Measurements from ENCODE around the gene P3R3URF. TPM values are rescaled to one million over a fixed set of nuclear protein-coding genes. Genes with fewer than 3 reads are reported as not detected.

The P3R3URF gene
- total and polyA plus RNA-seq, 4 donors = not detected

DNA sequence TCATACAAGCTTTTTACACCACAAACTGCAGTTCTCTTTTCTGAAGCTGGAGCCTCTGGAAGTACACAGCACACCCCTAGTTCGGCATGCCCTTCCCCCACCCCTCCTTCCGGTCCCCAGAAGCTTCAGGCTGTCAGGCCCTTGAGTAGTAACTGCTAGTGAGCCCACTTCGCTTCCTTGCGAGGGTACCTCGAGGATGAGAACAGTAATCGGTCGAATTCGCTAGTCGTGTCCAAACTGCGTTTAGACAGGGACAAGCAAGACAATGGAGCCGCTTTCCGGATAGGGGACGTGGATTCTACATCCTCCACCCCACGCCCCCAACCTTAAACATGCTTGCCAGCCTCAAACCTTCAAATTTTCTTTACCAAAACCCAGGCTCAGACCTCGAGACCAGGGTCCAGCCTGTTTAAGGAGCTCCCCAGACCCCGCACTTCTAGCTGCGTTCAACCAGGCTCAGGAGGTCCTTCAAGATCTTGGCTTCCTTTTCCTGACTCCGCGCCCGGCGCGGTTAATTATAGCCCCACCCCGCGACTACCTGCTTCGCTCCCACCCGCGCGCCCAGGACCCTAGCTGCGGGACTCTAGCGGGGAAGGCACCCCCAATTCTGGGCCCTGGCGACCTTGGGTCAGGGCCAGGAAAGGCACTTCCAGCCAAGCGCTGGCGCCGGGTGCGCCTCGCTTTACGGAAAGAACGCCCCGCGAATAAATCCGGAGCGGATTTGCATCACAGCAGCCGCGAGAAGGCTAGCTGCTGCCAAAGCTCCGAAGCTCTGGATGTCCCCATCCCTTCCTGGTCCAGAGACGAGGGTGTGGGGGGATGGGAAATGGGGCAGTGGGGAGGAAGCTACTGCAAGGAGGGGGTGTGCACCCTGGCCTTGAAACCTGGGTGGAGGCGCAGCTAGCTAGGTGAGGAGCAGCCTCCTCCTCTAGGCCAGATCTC, 9.5 kb downstream of the P3R3URF start:
- no peak overlapping the region for H3K9ac ChIP-seq (ENCODE audit: low read depth in 1 of 2, low read length in 2 of 2)
- TF ChIP-seq RAD21 (IDR thresholded peaks at IDR 0.05) (peak in 1 of 2 donors; percentile 10), NR2F2 (IDR thresholded peaks at IDR 0.05) (peak; percentile 56)
- TF ChIP-seq, protein P1, sequence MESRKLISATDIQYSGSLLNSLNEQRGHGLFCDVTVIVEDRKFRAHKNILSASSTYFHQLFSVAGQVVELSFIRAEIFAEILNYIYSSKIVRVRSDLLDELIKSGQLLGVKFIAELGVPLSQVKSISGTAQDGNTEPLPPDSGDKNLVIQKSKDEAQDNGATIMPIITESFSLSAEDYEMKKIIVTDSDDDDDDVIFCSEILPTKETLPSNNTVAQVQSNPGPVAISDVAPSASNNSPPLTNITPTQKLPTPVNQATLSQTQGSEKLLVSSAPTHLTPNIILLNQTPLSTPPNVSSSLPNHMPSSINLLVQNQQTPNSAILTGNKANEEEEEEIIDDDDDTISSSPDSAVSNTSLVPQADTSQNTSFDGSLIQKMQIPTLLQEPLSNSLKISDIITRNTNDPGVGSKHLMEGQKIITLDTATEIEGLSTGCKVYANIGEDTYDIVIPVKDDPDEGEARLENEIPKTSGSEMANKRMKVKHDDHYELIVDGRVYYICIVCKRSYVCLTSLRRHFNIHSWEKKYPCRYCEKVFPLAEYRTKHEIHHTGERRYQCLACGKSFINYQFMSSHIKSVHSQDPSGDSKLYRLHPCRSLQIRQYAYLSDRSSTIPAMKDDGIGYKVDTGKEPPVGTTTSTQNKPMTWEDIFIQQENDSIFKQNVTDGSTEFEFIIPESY (IDR thresholded peaks at IDR 0.05) = no peak
- peak overlapping the region in 1 of 3 donors; percentile 38 for H3K4me3 ChIP-seq (ENCODE audit: low read depth in 1 of 3, low read length in 3 of 3)
- H3K27ac ChIP-seq (ENCODE audit: low read depth in 1 of 2, low read length in 2 of 2) = peak overlapping the region; percentile 5 to 25
- no peaks in the 10 kb centered on the region for H3K9me3 ChIP-seq (ENCODE audit: control insufficient read depth in 4 of 4, low read length in 3 of 4)
- WGBS = 17% methylated on average over 47 of the region's 47 CpGs
- H3K4me1 ChIP-seq (ENCODE audit: control insufficient read depth in 4 of 4, insufficient read depth in 4 of 4, low read length in 3 of 4) = peaks cover 0 to 3% (median under 1%) of the 10 kb centered on the region in 4 donors
- H3K36me3 ChIP-seq (ENCODE audit: control insufficient read depth in 4 of 4, insufficient read depth in 3 of 4, low read depth in 1 of 4, low read length in 3 of 4) = no peaks in the 10 kb centered on the region
- DNase-seq (ENCODE audit: low spot score) = no peak
- H3K27me3 ChIP-seq (ENCODE audit: control insufficient read depth in 4 of 4, insufficient read depth in 4 of 4, low read length in 3 of 4) = no peaks in the 10 kb centered on the region

DNA sequence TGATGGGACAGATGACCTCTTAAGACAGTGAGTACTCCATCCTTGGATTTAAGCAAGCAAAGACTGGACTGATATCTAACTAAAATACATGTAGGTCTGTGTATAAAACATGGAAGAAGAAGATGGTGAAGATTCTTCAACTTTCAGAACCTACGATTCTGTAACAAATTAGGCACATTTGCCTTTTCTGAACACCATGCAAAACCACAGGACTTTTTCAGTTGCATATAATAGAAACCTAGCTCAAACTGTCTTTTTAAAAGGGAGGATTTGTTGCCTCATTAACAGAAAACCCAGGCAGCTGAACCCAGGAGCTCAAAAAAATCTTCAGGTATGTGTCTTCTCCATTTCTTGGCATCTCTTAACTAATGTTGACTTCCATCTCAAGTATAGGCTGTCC, 16.1 kb downstream of the P3R3URF start:
- H3K4me3 ChIP-seq (ENCODE audit: low read depth in 1 of 3, low read length in 3 of 3) = no peak overlapping the region
- 88% methylated on average over 1 of the region's 1 CpG for WGBS
- DNase-seq (ENCODE audit: low spot score) = no peak
- no peaks in the 10 kb centered on the region for H3K4me1 ChIP-seq (ENCODE audit: control insufficient read depth in 4 of 4, insufficient read depth in 4 of 4, low read length in 3 of 4)
- H3K9me3 ChIP-seq (ENCODE audit: control insufficient read depth in 4 of 4, low read length in 3 of 4) = no peaks in the 10 kb centered on the region
- H3K9ac ChIP-seq (ENCODE audit: low read depth in 1 of 2, low read length in 2 of 2) = no peak overlapping the region
- H3K36me3 ChIP-seq (ENCODE audit: control insufficient read depth in 4 of 4, insufficient read depth in 3 of 4, low read depth in 1 of 4, low read length in 3 of 4) = no peaks in the 10 kb centered on the region
- no peak overlapping the region for H3K27ac ChIP-seq (ENCODE audit: low read depth in 1 of 2, low read length in 2 of 2)
- no peak for TF ChIP-seq RAD21 (IDR thresholded peaks at IDR 0.05)
- no peak for TF ChIP-seq YY1 (IDR thresholded peaks at IDR 0.05)
- no peak for TF ChIP-seq HNF4A (conservative IDR thresholded peaks at IDR 0.05)
- no peak for TF ChIP-seq NR2F2 (IDR thresholded peaks at IDR 0.05)
- TF ChIP-seq HNF4G (IDR thresholded peaks at IDR 0.05) = no peak
- no peak for TF ChIP-seq FOXA2 (IDR thresholded peaks at IDR 0.05)
- TF ChIP-seq, protein P2, sequence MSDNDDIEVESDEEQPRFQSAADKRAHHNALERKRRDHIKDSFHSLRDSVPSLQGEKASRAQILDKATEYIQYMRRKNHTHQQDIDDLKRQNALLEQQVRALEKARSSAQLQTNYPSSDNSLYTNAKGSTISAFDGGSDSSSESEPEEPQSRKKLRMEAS (IDR thresholded peaks at IDR 0.05) = no peak
- TF ChIP-seq, protein P3, sequence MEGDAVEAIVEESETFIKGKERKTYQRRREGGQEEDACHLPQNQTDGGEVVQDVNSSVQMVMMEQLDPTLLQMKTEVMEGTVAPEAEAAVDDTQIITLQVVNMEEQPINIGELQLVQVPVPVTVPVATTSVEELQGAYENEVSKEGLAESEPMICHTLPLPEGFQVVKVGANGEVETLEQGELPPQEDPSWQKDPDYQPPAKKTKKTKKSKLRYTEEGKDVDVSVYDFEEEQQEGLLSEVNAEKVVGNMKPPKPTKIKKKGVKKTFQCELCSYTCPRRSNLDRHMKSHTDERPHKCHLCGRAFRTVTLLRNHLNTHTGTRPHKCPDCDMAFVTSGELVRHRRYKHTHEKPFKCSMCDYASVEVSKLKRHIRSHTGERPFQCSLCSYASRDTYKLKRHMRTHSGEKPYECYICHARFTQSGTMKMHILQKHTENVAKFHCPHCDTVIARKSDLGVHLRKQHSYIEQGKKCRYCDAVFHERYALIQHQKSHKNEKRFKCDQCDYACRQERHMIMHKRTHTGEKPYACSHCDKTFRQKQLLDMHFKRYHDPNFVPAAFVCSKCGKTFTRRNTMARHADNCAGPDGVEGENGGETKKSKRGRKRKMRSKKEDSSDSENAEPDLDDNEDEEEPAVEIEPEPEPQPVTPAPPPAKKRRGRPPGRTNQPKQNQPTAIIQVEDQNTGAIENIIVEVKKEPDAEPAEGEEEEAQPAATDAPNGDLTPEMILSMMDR (IDR thresholded peaks at IDR 0.05; ENCODE audit: low read depth, low read length, missing input control) = no peak
- no peak for TF ChIP-seq TAF1 (conservative IDR thresholded peaks at IDR 0.05)
- TF ChIP-seq, protein P4, sequence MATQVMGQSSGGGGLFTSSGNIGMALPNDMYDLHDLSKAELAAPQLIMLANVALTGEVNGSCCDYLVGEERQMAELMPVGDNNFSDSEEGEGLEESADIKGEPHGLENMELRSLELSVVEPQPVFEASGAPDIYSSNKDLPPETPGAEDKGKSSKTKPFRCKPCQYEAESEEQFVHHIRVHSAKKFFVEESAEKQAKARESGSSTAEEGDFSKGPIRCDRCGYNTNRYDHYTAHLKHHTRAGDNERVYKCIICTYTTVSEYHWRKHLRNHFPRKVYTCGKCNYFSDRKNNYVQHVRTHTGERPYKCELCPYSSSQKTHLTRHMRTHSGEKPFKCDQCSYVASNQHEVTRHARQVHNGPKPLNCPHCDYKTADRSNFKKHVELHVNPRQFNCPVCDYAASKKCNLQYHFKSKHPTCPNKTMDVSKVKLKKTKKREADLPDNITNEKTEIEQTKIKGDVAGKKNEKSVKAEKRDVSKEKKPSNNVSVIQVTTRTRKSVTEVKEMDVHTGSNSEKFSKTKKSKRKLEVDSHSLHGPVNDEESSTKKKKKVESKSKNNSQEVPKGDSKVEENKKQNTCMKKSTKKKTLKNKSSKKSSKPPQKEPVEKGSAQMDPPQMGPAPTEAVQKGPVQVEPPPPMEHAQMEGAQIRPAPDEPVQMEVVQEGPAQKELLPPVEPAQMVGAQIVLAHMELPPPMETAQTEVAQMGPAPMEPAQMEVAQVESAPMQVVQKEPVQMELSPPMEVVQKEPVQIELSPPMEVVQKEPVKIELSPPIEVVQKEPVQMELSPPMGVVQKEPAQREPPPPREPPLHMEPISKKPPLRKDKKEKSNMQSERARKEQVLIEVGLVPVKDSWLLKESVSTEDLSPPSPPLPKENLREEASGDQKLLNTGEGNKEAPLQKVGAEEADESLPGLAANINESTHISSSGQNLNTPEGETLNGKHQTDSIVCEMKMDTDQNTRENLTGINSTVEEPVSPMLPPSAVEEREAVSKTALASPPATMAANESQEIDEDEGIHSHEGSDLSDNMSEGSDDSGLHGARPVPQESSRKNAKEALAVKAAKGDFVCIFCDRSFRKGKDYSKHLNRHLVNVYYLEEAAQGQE (IDR thresholded peaks at IDR 0.05) = no peak
- TF ChIP-seq EGR1 (IDR thresholded peaks at IDR 0.05; ENCODE audit: low read depth in 2 of 2) = no peak
- no peak for TF ChIP-seq SP1 (IDR thresholded peaks at IDR 0.05)
- TF ChIP-seq, protein P1 (IDR thresholded peaks at IDR 0.05) = no peak
- TF ChIP-seq, protein P5, sequence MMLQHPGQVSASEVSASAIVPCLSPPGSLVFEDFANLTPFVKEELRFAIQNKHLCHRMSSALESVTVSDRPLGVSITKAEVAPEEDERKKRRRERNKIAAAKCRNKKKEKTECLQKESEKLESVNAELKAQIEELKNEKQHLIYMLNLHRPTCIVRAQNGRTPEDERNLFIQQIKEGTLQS (IDR thresholded peaks at IDR 0.05) = no peak
- TF ChIP-seq GABPA (IDR thresholded peaks at IDR 0.05 in 1 of 2, conservative IDR thresholded peaks at IDR 0.05 in 1 of 2) = no peak
- TF ChIP-seq JUND (IDR thresholded peaks at IDR 0.05) = no peak
- no peak for TF ChIP-seq FOXA1 (IDR thresholded peaks at IDR 0.05)
- TF ChIP-seq RXRA (IDR thresholded peaks at IDR 0.05) = no peak
- H3K27me3 ChIP-seq (ENCODE audit: control insufficient read depth in 4 of 4, insufficient read depth in 4 of 4, low read length in 3 of 4) = no peaks in the 10 kb centered on the region
